Prostate gland (tissue), 2 donors: ENCODE measurements around the gene SH3PXD2A. TPM values are rescaled to one million over a fixed set of nuclear protein-coding genes. Genes with fewer than 3 reads are reported as not detected.

Experiments used
- DNase-seq: peaks from one replicate; pipeline ENCODE4 v3.0.0-alpha.2; 2019; ENCODE audit warnings: low spot score
- H3K27ac ChIP-seq, 2 donors: fragments of 200-600 bp; sonication (generic); 2 replicates each; pipeline ENCODE4 v1.5.1; 2017 to 2019
- H3K27me3 ChIP-seq: fragments of 200-600 bp; sonication (generic); replicated peaks from 2 replicates; pipeline ENCODE4 v1.5.1; 2019; ENCODE audit not compliant: insufficient read depth
- H3K36me3 ChIP-seq, 2 donors: fragments of 200-600 bp; sonication (generic); 1 replicate in 1 of 2; 2 replicates in 1 of 2; pipeline versions ENCODE4 v1.5.1 to v1.8.1; 2017 to 2019
- H3K4me1 ChIP-seq: fragments of 200-600 bp; sonication (generic); replicated peaks from 2 replicates; pipeline ENCODE4 v1.5.1; 2019
- H3K4me3 ChIP-seq, 2 donors: fragments of 200-600 bp; sonication (generic); 2 replicates each; pipeline ENCODE4 v1.5.1; 2017 to 2019
- H3K9me3 ChIP-seq: fragments of 200-600 bp; sonication (generic); 2 replicates; pipeline ENCODE4 v1.5.1; 2017
- CTCF ChIP-seq, 4 experiments: fragments of 200-600 bp in 2 of 4; fragments of 450-650 bp in 2 of 4; sonication (generic) in 2 of 4; IDR thresholded peaks; 1 replicate in 3 of 4; 2 replicates in 1 of 4; pipeline ENCODE4 v1.5.1; 2016 to 2019; ENCODE audit warnings: antibody characterized with exemption in 4 of 4, mild to moderate bottlenecking in 2 of 4, moderate library complexity in 2 of 4
- POLR2A ChIP-seq: fragments of 450-650 bp; IDR thresholded peaks from one replicate; pipeline ENCODE4 v1.6.1; 2016; ENCODE audit warnings: antibody characterized with exemption, mild to moderate bottlenecking
- POLR2AphosphoS5 ChIP-seq: sonication (generic); formaldehyde crosslinking; IDR thresholded peaks from one replicate; pipeline ENCODE4 v1.6.1; 2017; ENCODE audit warnings: antibody characterized with exemption
- WGBS: methylation state at CpG from one replicate; pipeline ENCODE4 v1.1.5; 2018; 5-methylcytosine and 5-hydroxymethylcytosine counted together
- intact Hi-C: fragments of 100-400 bp; cut with DNase I; formaldehyde crosslinking; loops from one replicate; pipeline ENCODE4 v1.14.2; 2022
- total RNA-seq, 2 donors: library from RNA; depleted of rRNA; stranded (reverse); fragments of >200 nt; gene quantifications; one replicate each; pipeline ENCODE4 v1.1.0, GENCODE V29; 2016

The SH3PXD2A gene
- total RNA-seq, 2 donors from 2014 or later: 14.2 to 26.4 TPM

GRCh38 chr10:103595933-103596726 is 259.2 kb downstream of the SH3PXD2A start:
- no peaks in the 10 kb centered on the region for H3K9me3 ChIP-seq
- H3K4me1 ChIP-seq: no peaks in the 10 kb centered on the region
- no peaks in the 10 kb centered on the region for H3K27me3 ChIP-seq
- no peak overlapping the region for H3K4me3 ChIP-seq
- H3K36me3 ChIP-seq: no peaks in the 10 kb centered on the region
- WGBS: 93% methylated on average over 4 of the region's 4 CpGs
- DNase-seq: no peak
- intact Hi-C loops: no loop called here
- no peak for TF ChIP-seq POLR2A
- no peak for TF ChIP-seq POLR2AphosphoS5
- H3K27ac ChIP-seq: no peak overlapping the region

- H3K27me3 ChIP-seq: no peaks in the 10 kb centered on the region
- H3K36me3 ChIP-seq: no peaks in the 10 kb centered on the region
- DNase-seq: no peak
- 73% methylated on average over 3 of the region's 3 CpGs for WGBS
- no peak overlapping the region for H3K4me3 ChIP-seq
- intact Hi-C loops: loop anchor here (5.0 kb wide), 1 partner anchor 176 kb away; no protein-coding TSS in a partner anchor
- H3K4me1 ChIP-seq: no peaks in the 10 kb centered on the region
- TF ChIP-seq CTCF (IDR thresholded peaks at IDR 0.05): no peak
- TF ChIP-seq POLR2A: no peak
- TF ChIP-seq POLR2AphosphoS5: no peak
- H3K9me3 ChIP-seq: no peaks in the 10 kb centered on the region
- H3K27ac ChIP-seq: no peak overlapping the region
Measured at GRCh38 chr10:103593022-103593570, 262.3 kb downstream of the SH3PXD2A start.

DNA sequence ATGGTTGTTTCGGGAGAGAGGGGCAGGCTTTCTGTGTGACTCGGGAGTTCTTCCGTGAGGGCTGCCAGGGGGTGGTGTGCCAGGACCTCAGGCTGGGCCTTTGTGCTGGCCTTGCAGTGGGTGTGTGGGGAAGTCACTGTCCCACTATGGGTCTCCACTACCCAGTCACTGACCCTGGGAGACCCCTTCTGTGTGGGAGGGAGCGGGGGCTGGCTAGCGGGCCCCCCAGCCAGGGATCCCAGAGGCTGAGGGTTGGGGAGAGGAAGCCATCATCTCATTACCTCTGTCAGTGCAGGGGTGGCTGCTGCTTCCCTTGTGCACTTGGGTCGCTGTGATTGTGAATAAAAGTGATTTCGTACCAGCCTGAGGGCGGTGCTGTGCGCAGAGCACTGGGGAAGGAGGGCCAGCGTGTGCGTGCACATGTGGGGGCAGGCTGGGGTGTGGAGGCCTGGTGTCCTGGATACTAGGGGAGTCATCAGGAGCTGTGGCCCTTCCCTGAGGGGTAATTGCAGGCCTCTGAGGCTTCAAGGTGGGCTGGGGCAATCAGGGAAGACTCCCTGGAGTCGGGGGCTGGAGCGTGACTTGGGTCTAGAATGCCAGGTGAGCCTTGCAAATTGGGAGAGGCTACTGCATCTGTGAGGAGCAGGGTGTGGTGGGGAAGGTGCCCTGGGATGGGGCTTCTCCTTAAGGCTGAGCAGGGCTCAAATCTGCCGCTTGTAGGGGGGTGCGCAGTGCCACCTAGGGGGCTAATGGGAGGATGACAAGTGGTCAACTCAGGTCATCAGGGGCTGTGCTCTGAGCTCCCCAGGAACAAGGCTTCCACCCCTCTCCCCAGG is 263.0 kb downstream of the SH3PXD2A start:
- Histone ChIP-seq H3K4me1 (no peaks in the 10 kb centered on the region), H3K9me3 (no peaks in the 10 kb centered on the region), H3K27ac (no peak overlapping the region), H3K27me3 (no peaks in the 10 kb centered on the region), H3K4me3 (no peak overlapping the region), H3K36me3 (no peaks in the 10 kb centered on the region)
- DNase-seq: no peak
- 77% methylated on average over 15 of the region's 15 CpGs for WGBS
- no peak for TF ChIP-seq POLR2AphosphoS5
- TF ChIP-seq CTCF (IDR thresholded peaks at IDR 0.05): peak; percentile 17 to 50 (median 39)
- TF ChIP-seq POLR2A: no peak
- intact Hi-C loops: loop anchor here (5.0 kb wide), 1 partner anchor 175 kb away; no protein-coding TSS in a partner anchor

GRCh38 chr10:103590744-103591291 is 264.6 kb downstream of the SH3PXD2A start:
- intact Hi-C loops: loop anchor here (5.0 kb wide), 1 partner anchor 174 kb away; no protein-coding TSS in a partner anchor
- Histone ChIP-seq H3K4me1 (no peaks in the 10 kb centered on the region), H3K36me3 (no peaks in the 10 kb centered on the region), H3K4me3 (no peak overlapping the region), H3K27me3 (no peaks in the 10 kb centered on the region), H3K27ac (no peak overlapping the region), H3K9me3 (no peaks in the 10 kb centered on the region)
- DNase-seq: no peak
- 91% methylated on average over 6 of the region's 6 CpGs for WGBS
- TF ChIP-seq POLR2A (no peak), CTCF (IDR thresholded peaks at IDR 0.05) (no peak), POLR2AphosphoS5 (no peak)

- no peak for DNase-seq
- Histone ChIP-seq H3K4me1 (no peaks in the 10 kb centered on the region), H3K27ac (no peak overlapping the region), H3K9me3 (no peaks in the 10 kb centered on the region), H3K27me3 (no peaks in the 10 kb centered on the region), H3K36me3 (no peaks in the 10 kb centered on the region), H3K4me3 (no peak overlapping the region)
- intact Hi-C loops: loop anchor here (5.0 kb wide), 1 partner anchor 173 kb away; no protein-coding TSS in a partner anchor
- WGBS: 92% methylated on average over 19 of the region's 20 CpGs
- no peak for TF ChIP-seq CTCF (IDR thresholded peaks at IDR 0.05)
- TF ChIP-seq POLR2AphosphoS5: no peak
- TF ChIP-seq POLR2A: no peak
Measured at GRCh38 chr10:103590060-103590459, 265.3 kb downstream of the SH3PXD2A start.
